Uterus (tissue), 2 donors: ENCODE measurements around the gene RBM6.

Source experiments
- POLR2A ChIP-seq, 2 donors: fragments of 450-650 bp; IDR thresholded peaks; one replicate each; pipeline ENCODE4 v1.6.1; 2016; ENCODE audit warnings: antibody characterized with exemption in 2 of 2, mild to moderate bottlenecking in 1 of 2, moderate library complexity in 1 of 2
- TF ChIP-seq, protein P1 (sequence below), 4 experiments: fragments of 200-600 bp in 2 of 4; fragments of 450-650 bp in 2 of 4; sonication (generic) in 2 of 4; IDR thresholded peaks; one replicate each; pipeline ENCODE4 v1.5.1; 2016 to 2019; ENCODE audit warnings: antibody characterized with exemption in 4 of 4, mild to moderate bottlenecking in 2 of 4, moderate library complexity in 1 of 4

DNA sequence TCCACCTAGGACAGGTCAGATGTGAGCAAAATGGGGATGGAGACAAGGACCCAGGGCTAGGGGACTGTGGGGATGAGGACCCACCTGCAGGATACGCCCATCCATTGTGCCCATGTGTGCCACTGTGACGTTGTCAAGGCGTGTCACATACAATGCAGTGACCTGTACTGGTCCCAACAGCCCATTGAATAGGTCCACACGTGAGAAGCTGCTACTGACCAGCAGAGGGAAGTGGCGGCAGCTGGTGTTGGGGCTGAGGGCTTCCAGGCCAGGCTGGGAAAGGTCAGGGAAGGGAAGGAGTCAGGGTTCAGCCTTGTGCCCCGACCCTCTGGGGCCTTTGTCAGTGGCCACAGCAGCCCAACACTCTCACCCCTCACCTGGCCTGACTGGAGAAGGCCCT, 41.0 kb upstream of the RBM6 start:
- TF ChIP-seq, protein P1, sequence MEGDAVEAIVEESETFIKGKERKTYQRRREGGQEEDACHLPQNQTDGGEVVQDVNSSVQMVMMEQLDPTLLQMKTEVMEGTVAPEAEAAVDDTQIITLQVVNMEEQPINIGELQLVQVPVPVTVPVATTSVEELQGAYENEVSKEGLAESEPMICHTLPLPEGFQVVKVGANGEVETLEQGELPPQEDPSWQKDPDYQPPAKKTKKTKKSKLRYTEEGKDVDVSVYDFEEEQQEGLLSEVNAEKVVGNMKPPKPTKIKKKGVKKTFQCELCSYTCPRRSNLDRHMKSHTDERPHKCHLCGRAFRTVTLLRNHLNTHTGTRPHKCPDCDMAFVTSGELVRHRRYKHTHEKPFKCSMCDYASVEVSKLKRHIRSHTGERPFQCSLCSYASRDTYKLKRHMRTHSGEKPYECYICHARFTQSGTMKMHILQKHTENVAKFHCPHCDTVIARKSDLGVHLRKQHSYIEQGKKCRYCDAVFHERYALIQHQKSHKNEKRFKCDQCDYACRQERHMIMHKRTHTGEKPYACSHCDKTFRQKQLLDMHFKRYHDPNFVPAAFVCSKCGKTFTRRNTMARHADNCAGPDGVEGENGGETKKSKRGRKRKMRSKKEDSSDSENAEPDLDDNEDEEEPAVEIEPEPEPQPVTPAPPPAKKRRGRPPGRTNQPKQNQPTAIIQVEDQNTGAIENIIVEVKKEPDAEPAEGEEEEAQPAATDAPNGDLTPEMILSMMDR (IDR thresholded peaks at IDR 0.05) = no peak
- no peak for TF ChIP-seq POLR2A (IDR thresholded peaks at IDR 0.05)
